ENCODE results near the gene PDGFD. TPM values are rescaled to one million over a fixed set of nuclear protein-coding genes. Genes with fewer than 3 reads are reported as not detected.

PDGFD gene
- total RNA-seq = 100 to 1,000 TPM in 1 of 4 donors, 10 to 100 TPM in 3; 16.1 to 108 (median 36.0) TPM

GRCh38 chr11:104164028-104164520, at the start of gene PDGFD:
PDGFD (minus strand) TSS chr11:104164147.
- Histone ChIP-seq H3K4me3 (replicated peaks in 1 of 3) (peak within 1 kb of the TSS in 2 of 3 donors; percentile 20 to 27), H3K4me1 (no peaks in the 10 kb centered on the region), H3K27me3 (no peaks in the 10 kb centered on the region), H3K27ac (peak within 1 kb of the TSS in 1 of 3 donors; percentile 52), H3K9me3 (no peaks in the 10 kb centered on the region), H3K36me3 (no peaks in the 10 kb centered on the region)
- TF ChIP-seq CTCF (IDR thresholded peaks at IDR 0.05) (peak in 1 of 6 experiments; percentile 12), POLR2A (IDR thresholded peaks at IDR 0.05) (peak in 1 of 2 donors; percentile 12)
- peak; percentile 9 to 24 for DNase-seq
- intact Hi-C loops (cut with DNase I) = no loop called here
- 1% methylated on average over 24 to 35 of the region's 37 CpGs for WGBS, 2 donors

GRCh38 chr11:104206936-104207335, 43.0 kb upstream of the PDGFD start:
- Histone ChIP-seq H3K27ac (no peak overlapping the region), H3K9me3 (no peaks in the 10 kb centered on the region), H3K36me3 (no peaks in the 10 kb centered on the region), H3K4me3 (replicated peaks in 1 of 3) (no peak overlapping the region), H3K4me1 (no peaks in the 10 kb centered on the region), H3K27me3 (no peaks in the 10 kb centered on the region)
- no peak for TF ChIP-seq CTCF (IDR thresholded peaks at IDR 0.05)
- no peak for TF ChIP-seq POLR2A (IDR thresholded peaks at IDR 0.05)
- no peak for DNase-seq
- 71 to 74% methylated on average over 4 of the region's 4 CpGs for WGBS, 2 donors
- intact Hi-C loops (cut with DNase I) = no loop called here

- no peak for TF ChIP-seq POLR2A (IDR thresholded peaks at IDR 0.05)
- no peak for TF ChIP-seq CTCF (IDR thresholded peaks at IDR 0.05)
- no peaks in the 10 kb centered on the region for H3K4me1 ChIP-seq
- H3K9me3 ChIP-seq = no peaks in the 10 kb centered on the region
- no peak for DNase-seq
- H3K27me3 ChIP-seq = no peaks in the 10 kb centered on the region
- no peaks in the 10 kb centered on the region for H3K36me3 ChIP-seq
- no peak overlapping the region for H3K4me3 ChIP-seq (replicated peaks in 1 of 3)
- H3K27ac ChIP-seq = no peak overlapping the region
- intact Hi-C loops (cut with DNase I) = no loop called here
Measured at GRCh38 chr11:104205838-104206237, 41.9 kb upstream of the PDGFD start.

DNA sequence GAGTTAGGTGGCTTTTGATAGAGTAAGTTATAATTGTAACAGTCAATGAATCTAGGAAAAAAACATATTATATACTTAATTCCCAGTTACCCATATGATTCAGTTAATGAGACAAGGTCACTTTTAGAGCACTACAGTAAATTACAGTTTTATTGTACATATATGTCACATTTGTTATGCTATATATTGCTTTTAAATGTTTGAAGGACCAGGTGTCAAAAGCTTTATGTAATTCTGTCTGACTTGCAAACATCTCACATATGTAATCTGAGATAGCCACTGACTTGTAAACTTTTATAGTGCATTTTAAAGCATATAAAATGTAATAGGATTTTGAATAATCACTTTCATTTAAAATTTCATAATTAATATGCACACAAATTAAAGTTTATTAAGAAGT, 36.7 kb upstream of the PDGFD start:
- intact Hi-C loops (cut with DNase I) = no loop called here
- no peak overlapping the region for H3K4me3 ChIP-seq (replicated peaks in 1 of 3)

DNA sequence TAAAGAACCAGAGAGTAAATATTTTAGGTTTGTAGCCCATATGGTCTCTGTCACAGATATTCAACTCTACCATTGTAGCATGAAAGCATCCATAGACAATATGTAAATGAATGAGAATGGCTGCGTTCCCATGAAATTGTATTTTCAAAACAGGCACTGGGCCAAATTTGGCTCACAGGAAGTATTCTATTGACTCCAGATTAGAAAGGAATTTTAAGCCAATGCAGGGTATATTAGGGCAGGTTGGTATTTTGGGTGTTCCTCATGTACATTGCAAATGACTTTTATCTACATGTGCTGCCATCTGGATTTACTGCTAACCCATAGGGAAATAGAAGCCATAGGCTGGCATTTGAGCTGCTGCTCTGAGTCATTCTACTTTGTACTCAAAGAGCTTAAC, 35.1 kb upstream of the PDGFD start:
- Histone ChIP-seq H3K27ac (no peak overlapping the region), H3K36me3 (no peaks in the 10 kb centered on the region), H3K4me1 (no peaks in the 10 kb centered on the region), H3K27me3 (no peaks in the 10 kb centered on the region), H3K9me3 (no peaks in the 10 kb centered on the region), H3K4me3 (replicated peaks in 1 of 3) (no peak overlapping the region)
- WGBS, 2 donors = 69 to 74% methylated on average over 1 of the region's 1 CpG
- intact Hi-C loops (cut with DNase I) = no loop called here
- no peak for DNase-seq
- TF ChIP-seq CTCF (IDR thresholded peaks at IDR 0.05) (no peak), POLR2A (IDR thresholded peaks at IDR 0.05) (no peak)

More for the DNA sequence above, 36.7 kb upstream of the PDGFD start:
- no peak for TF ChIP-seq POLR2A (IDR thresholded peaks at IDR 0.05)
- TF ChIP-seq CTCF (IDR thresholded peaks at IDR 0.05) = no peak
- no peak for DNase-seq
- Histone ChIP-seq H3K27me3 (no peaks in the 10 kb centered on the region), H3K9me3 (no peaks in the 10 kb centered on the region), H3K36me3 (no peaks in the 10 kb centered on the region), H3K4me1 (no peaks in the 10 kb centered on the region), H3K27ac (no peak overlapping the region)

Measured in thyroid gland (tissue), 4 donors.